HG02571 (cell line): ENCODE measurements around the gene PKDCC.

Source experiments
- ATAC-seq: cut with Tn5 transposase; IDR thresholded peaks from one replicate; pipeline ENCODE4 v1.9.1; 2021; ENCODE audit warnings: mild to moderate bottlenecking, moderate library complexity; ENCODE audit not compliant: unreplicated experiment

PKDCC gene

DNA sequence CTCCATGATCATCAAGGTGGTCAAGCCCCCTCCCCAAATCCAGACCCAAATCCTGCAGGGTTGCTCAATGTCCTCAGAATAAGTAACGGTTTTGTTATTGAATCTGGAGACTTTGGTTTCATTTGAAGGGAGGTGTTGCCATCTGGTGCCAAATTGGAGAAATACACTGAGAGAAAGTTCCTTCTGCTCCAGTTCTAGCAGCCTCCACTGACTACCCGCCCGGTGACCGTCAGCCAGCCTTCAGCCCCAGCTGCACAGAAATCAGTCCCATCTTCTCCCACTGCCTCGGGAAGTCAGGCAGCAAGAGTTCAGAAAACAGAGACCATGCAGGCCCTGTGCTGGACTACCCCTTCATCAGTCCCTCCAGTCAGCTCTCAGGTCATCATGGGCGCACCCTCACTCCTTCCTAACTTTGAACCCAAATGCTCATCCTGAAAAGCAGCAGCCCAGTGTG, 38.7 kb downstream of the PKDCC start:
- no peak for ATAC-seq

DNA sequence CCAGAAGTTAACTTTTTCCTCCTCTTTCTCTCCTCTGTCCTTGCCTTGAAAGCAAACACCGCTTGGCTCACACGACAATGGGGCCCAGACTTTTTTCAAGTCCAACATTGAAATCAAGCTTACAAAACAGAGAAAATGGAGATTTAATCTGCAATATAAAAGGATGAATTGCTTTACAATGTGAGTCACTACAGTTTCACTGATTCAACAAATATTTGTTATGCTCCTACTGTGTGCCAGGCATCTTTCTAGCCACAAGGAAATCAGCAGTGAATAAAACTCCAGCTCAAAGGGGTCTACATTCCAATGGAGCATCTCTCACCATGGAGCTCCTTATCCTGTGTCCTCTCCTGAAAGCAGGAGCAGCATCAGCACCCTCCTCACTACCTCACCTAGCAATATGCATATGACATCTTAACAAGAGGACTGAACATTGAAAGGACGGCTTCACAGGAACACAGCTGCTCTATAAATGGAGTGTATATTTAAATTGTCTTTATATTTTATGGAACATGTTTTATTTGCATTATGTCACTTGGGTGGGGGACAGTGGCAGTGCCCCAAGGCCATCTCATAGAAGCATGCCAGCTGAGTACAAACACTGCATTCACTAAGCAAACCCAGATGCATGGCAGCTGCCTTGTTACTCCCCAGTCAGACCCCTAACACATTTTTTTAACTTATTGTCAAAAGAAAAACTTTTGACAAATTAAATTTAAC, 39.5 kb downstream of the PKDCC start:
- ATAC-seq, result no peak

DNA sequence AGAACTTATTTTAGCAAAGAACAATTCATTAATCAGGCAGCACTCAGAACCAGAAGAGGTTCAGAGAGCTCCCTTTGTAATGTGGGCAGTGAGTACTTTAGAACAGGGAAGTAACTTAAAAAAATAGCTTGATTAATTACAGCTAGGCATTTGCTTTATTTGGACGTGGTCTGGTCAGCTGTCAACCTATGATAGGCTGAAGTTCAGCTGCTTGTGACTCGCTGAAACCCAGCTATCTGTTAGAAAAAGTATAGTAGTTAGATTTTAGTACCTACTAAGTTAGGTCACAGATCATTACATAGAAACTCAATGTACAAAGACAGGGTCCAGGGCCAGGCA, 40.0 kb downstream of the PKDCC start:
- ATAC-seq, result no peak

DNA sequence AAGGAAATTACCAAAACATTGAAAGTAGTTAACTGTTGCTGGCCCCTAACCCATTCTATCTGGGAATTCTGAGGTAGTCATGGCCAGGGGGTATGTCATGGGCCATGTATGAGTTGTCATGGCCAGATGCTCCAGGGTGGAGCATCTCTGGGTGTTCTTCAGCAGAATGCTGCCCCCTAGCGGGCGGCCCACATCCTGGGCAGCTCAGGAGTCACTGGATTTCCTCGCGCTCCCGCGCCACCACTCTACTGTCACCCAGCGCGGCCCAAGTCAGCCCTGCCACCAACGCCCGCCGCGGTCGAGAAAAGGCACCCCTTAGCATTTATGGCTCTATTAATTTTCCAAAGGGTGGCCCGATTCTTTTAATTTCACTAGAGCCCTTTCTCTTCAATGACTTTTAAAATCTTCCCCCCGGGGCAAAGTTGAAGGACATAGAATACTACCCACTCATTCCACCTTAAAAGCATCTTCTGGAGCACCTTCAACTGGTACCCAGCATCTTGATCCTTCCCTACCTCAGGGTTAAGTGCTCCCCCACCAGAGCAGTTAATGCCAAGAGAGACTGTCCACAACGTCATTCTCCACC, 41.6 kb downstream of the PKDCC start:
- ATAC-seq, result peak; percentile 91

DNA sequence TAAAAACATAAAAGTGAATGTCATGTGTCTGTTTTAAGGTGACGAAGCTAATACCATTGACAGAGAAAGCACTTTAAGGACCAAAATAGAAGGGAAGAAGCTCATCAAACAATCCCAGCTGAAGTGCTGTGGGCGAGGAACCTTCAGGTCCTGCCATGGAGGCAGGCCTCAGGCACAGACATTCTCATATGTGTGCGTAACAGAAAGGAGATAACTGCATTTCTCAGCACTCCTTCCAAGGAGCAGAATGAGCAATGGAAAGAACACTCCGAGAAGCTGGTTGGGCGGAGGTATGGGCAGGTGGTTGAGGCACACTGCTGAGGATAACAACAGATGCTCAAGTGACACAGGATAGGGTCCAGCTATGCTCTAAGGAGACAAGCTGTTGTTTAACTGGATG, 42.4 kb downstream of the PKDCC start:
- ATAC-seq, result no peak

DNA sequence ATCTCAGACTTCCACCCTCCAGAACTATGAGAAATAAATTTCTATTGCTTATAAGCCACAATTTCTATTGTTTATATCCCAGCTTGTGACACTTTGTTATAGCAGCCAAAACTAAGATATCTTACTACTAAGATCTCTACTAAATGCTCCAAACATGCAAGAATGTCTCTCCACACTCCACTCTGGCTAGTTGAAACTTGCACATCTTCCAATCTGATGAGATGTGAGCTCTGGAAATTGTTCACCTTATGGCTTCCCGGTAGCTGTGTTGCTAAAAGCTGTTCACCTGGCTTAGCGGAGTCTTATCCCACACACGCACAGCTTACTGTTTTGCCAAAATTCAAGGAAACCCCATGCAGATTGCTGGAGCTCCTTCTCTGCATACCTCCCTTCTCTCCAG, 43.9 kb downstream of the PKDCC start:
- no peak for ATAC-seq

DNA sequence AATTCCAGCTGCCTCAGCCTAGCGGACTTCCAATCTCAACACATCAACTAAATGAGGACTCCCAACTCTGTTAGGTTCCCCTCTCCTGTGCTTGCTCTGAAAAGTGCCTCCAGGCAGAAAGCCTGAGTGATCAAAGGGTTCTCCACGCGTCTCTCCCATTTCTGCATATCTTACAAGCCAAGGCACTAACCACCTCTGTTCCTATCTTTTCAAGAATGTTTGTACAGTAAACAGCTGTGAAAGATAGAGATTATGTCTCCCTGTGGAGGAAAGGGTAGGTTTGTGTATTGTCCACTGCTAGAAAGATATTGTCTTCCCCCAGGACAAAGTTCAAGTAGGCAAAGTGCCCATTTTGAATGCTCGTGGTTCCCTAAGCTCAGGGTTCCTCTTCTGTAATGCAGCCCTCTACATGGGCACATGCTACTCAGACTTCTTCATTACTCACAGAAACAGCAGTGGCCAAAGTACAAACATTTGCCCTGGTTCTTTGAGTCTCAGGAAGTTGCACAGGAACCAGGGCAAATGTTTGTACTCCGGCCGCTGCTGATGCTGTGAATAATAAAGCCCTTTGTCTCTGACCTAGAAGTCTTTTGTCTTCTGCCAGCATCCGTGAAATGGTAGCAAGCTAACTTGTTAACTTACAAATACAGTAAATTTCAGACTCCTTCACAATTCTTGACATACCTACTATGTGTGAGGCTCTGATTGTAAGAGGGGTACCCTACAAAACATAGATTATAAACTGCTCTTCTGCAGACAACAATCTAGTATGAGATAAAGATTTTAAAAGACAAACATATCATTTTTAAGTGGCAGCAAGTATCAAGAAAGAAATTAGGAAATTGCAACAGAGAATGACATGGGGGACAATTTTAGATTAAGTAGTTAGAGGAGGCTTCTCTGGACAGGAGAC, 44.5 kb downstream of the PKDCC start:
- no peak for ATAC-seq

DNA sequence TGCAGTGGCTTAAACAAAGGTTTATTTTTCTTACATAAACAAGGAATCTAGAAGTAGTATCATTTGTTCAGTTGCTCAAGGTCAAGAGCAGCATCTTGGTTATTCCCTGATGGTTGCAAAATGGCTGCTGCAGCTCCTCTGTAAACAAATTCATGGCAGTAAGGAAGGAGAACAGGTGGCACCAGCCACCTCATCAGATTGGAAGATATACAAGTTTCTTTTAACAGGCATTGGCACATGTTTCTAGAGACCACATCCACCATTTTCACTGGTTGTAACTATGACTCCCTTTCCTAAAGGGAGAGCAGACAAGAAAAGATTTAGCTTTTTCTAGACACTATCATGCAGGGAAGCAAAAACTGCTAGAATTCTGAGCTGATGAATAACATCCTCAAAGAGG, 46.3 kb downstream of the PKDCC start:
- ATAC-seq, result no peak

DNA sequence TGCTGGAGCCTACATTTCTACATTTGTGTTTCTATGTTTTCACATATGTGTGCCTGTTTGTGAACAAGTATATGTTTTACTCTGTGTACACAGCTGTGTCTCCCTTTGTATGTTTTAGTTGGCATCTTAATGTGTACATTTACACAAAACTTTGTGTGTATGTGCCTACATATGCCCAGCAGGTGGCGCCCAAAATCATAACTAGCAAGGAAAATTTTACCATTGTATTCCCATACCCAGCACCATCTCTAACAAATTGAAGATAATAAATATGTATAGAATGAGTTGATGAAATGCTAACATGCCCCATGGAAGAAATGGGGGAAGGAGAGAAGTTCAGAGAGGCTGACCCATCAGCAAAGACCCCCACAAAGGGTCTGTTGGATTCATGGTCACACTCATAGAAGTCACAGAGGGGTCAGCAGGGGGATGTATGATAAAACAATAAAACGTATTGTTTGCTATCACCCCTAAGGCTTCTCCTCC, 48.1 kb downstream of the PKDCC start:
- no peak for ATAC-seq

DNA sequence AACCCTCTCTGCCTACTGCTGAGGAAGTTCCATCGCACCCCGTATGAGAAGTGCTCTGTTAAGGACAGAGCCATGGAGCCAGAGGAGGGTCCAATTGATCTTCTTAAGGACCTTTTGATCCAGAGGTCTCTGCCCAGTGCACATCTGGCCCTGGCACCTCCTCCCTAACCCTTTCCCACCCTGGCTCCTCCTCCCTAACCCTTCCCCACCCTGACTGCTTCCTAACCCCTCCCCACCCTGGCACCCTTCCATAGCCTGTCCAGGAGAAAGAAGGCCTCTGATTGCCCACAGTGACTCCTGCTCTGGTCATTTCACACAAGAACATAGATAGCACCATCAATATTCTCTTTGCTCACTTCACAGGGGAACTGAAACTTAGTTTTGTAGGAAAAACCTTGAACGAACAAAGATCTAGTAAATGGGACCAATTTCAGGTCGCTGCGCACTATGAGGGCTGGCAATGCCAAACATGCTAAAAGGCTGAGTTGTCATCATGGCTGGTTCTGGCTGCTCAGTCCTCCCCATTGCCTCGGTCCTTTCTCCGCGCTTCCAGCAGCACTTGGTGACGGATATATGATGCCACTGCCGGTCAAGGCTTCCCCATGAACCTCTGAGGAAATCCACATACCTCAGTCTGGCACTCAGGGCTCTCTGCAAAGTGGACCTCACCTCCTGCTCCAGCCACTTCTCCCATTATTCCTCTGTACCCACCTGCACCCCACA, 49.2 kb downstream of the PKDCC start:
- ATAC-seq, result peak; percentile 35

DNA sequence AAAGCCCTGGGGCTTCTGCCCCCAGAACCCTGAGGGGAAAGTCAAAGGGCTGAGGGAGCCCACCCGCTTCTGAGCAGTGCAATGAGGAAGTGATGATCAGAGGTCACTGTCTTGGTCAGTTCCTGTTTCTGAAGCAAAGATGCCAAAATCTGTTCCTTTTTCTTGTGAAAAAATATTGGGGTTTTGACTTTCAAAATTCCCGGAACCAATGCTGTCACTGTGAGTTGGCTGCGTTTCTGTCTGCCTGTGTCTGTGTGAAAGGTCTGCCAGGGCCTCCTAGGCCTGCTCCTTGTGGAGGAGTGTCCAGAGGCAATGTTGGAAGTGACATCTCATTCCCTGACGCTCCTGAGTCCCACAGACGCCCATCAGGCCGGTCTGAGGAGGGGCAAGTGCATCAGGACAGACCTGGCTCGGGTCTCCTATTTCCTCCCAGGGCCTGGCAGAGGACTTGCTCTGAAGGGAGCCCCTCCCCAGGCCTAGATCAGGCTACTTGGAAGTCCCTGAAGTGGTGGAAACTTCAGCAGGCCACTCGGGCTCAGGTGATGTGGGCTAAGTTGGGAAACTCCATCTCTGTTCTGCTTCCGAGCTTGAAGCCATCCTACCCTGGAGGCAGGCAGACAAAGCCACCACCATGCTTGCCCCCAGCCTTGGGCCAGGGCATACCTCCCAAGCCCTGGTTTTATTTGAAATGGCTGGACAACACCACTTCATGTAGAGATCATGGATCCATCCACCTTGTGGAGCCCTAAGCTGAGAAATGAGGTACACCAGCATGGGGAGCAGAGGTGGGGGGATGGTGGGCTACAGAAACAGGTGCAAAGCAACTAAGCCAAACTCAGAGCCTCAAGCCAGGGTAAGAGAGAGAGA, 51.0 kb downstream of the PKDCC start:
- ATAC-seq, result no peak

DNA sequence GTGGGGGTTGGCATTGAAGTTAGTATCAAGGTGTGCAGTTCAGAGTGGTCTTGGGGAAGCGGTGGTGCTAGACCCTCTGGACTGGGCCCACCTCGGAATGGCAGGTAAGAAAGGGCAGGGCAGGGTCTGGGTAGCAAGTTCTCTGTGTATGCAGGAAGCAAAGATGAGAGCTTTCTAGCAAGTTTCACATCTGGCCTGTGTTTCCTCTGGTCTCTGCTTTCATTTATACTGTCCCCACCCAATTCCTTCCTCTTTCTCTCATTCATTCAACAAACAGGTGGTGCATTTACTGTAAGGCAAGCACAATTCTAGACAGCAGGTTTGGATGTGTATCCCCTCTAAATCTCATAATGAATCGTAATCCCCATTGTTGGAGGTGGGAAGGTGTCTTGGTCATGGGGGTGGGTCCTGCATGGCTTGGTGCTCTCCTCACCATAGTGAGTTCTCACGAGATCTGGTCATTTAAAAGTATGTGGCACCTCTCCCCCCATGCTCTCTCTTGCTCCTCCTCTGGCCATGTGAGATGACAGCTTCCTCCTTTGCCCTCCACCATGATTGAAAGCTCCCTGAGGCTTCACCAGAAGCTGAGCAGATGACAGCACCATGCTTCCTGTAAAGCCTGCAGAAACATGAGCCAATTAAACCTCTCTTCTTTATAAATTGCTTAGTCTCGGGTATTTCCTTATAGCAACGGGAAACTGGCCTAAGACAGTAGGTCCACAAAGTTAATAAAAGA, 51.8 kb downstream of the PKDCC start:
- ATAC-seq, result no peak

DNA sequence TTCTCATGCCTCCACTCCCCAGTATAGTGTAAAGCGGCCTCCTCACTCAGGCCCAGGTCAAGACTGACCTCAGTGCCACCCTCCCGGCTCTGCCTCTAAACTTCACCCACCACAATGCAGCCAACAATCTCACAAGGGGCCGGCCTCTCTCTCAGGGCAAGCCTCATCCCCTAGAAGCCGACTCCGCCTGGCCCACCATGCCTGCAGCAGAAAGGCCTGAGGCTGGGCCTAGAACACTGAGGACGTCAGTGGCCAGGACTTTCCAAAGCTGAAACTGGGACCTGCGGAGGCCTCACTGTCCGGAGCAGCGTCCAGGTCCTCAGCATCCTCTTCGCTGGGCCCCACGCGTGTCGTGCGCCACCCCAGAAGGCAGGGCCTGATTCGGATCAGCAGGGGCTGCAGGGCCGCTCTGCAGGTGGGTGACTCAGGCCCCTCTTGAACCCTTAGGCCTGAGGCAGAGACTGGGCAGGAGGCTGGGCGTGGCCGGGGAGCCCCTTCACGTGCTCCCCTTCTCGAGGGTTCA, 52.9 kb downstream of the PKDCC start:
- no peak for ATAC-seq

DNA sequence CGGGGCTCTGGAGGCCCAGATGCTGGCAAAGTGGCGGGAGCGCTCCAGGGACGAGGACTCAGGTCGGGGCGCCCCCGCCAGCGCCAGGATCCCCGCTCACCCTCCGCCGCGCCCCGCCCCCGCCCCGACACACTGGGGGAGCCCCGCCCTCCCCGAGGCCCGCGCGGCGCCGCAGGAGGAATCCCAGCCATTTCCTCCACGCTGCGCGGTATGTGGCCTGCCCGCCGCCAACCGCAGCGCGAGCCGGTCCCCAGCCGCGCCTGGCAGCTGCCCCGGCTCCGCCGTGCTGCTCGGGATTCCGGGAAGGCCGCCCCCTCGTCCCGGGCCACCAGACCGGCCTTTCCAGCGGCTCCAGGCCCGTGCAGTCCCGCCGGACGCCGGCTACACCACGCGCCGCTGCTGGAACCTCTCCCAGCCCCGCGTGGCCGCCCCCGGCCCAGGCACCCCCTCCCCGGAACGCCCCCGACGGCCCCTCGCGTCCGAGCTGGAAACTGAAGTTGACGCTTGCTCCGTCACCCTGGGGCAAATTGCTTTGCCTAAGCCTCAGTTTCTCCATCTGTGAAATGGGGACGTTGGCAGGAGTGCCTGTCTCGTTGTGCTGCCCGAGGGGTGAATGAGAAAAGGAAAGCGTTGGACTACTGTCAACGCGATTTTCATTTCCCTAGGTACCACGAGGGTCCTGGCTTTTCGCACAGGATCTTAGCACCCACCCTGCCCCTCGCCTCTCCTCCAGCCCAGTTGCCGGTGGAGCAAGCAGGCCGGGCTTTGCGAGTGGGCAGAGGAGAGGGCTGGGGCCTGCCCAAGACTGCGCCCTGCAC, 53.6 kb downstream of the PKDCC start:
- no peak for ATAC-seq

DNA sequence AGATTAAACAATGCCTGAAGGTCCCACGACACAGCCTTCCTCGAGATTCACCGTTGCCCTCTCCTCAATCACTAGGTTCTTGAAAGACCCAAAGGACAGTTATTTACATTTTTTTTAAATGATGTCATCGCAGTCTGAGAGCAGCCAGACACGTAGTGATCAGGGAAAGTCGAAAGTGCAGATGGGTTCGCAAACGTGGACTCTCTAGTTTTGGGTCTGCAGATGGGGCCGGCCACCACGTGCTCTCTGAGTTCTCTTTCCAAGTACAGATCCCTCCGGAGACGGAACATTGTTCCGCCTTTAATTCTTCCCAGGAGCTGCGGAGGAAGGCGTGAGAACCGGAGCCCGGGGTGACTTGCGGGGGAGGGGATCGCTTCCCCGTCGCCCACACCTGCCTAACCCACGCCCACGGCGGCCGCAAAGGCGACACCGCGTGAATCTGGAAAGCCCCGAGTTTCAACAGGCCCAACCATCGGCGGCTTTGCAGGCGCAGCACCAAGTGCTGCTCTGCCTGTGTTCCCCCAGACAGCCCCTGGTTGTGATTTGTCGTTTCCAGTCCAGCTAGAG, 54.3 kb downstream of the PKDCC start:
- ATAC-seq, result peak; percentile 62

DNA sequence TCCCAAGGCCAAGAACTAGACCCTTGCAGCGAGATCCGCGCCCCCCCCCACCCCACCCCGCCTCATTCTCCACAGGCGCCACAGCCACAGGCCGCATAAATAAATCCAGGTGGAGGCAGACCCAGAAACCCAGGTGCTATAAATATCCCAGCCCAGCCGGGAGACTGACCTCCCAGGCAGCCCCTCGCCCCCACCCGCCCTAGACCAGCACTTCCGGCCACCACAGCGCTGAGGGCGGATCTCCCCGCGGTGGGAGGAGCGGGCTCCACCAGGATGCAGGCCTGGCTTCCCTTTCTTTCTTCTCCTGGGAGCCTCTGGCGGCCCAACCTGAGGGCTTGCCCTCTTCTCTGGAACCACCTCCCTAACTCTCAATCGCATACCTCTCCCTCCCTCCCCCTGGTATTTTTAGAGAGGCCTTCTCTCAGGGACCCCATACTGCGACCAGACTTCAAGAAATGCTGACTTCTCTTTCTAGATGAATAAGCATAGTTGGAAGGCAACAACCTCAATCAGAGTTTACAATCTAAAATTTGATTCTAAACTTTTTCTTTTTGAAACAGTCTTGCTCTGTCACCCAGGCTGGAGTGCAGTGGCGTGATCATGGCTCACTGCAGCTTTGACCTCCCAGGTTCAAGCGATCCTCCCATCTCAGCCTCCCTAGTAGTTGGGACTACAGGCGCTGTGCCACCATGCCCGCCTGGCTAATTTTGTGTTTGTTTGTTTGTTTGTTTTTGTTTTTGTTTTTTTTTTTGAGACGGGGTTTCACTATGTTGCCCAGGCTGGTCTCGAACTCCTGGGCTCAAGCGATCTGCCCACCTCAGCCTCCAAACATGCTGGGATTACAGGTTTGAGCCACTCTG, 55.0 kb downstream of the PKDCC start:
- ATAC-seq, result peak; percentile 3

DNA sequence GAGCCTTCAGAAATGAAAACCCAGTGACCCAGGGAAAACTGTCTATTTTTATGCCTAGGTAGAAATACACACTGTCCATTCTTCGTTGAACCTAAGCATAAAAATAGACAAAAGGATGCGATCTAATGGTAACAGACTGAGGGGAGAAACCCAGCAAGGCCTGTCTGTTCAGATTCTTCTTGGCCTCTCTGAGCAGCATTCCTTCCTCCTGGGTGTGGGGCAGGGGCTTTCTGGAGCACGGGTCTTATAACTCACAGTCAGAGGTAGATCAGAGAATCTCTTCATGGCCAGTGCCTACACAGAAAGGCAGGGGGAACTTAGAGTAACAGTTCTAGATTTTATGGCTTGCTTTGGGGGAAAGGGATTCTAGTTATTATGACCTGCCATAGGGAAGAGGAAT, 56.0 kb downstream of the PKDCC start:
- no peak for ATAC-seq
